Chondrocyte (in vitro differentiated cells): Measurements from ENCODE around the gene CLEC4F. TPM values are rescaled to one million over a fixed set of nuclear protein-coding genes. Genes with fewer than 3 reads are reported as not detected.
A peak's percentile ranks its signal among the peaks of the same experiment; 100 is the strongest.

Experiments used
- DNase-seq: peaks from one replicate; pipeline ENCODE4 v3.0.0; 2021; ENCODE audit warnings: mixed read lengths, low spot score
- H3K27ac Mint-ChIP-seq: one replicate; pipeline ENCODE4 v1.8.0; 2021; ENCODE audit warnings: mild to moderate bottlenecking, moderate library complexity, mixed read lengths; ENCODE audit not compliant: unreplicated experiment
- H3K27me3 Mint-ChIP-seq: 2 replicates; pipeline ENCODE4 v1.8.0; 2021; ENCODE audit warnings: low read depth, mixed read lengths
- H3K36me3 Mint-ChIP-seq: 2 replicates; pipeline ENCODE4 v1.8.0; 2021; ENCODE audit warnings: low read depth, mixed read lengths
- H3K4me1 Mint-ChIP-seq: 2 replicates; pipeline ENCODE4 v1.8.0; 2021; ENCODE audit warnings: low read depth, mild to moderate bottlenecking, mixed read lengths
- H3K4me3 Mint-ChIP-seq: one replicate; pipeline ENCODE4 v1.8.0; 2021; ENCODE audit warnings: mild to moderate bottlenecking, moderate library complexity, mixed read lengths; ENCODE audit not compliant: unreplicated experiment
- H3K9me3 Mint-ChIP-seq: 2 replicates; pipeline ENCODE4 v1.8.0; 2021; ENCODE audit warnings: low read depth, mixed read lengths
- total RNA-seq: library from RNA; stranded (reverse); gene quantifications from 3 replicates; pipeline ENCODE4 v1.2.1, GENCODE V29; 2021
- TF ChIP-seq, protein P1 (sequence below): fragments of 200-600 bp; sonication (generic); IDR thresholded peaks from 2 replicates; pipeline ENCODE4 v1.5.0; 2021; ENCODE audit warnings: antibody characterized with exemption, mild to moderate bottlenecking, moderate library complexity

CLEC4F gene
- total RNA-seq, 1 donor from 2014 or later = not detected

DNA sequence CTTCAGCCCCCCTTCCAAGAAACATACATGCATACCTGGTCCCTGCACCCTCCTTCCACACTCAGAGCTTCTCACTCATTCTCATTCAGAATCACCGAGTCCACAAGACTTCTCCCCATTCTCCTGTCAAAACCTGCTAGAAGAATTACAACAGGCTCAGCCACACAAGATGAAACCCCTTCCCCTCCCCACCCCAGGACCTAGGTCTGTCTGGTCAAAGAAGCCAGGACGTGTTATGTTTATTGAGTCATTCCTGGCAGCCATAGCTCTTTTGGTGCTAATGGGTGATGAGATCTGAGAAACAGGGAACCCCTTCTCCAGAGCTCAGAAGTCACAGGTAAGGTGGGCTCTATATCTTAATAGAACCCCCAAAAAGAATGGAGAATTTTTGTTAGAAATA is 50.9 kb downstream of the CLEC4F start:
- peaks cover 75% of the 10 kb centered on the region for H3K27me3 Mint-ChIP-seq
- H3K36me3 Mint-ChIP-seq = peaks cover 2% of the 10 kb centered on the region
- no peak overlapping the region for H3K4me3 Mint-ChIP-seq
- H3K9me3 Mint-ChIP-seq = no peaks in the 10 kb centered on the region
- no peak for DNase-seq
- H3K27ac Mint-ChIP-seq = no peak overlapping the region
- TF ChIP-seq, protein P1, sequence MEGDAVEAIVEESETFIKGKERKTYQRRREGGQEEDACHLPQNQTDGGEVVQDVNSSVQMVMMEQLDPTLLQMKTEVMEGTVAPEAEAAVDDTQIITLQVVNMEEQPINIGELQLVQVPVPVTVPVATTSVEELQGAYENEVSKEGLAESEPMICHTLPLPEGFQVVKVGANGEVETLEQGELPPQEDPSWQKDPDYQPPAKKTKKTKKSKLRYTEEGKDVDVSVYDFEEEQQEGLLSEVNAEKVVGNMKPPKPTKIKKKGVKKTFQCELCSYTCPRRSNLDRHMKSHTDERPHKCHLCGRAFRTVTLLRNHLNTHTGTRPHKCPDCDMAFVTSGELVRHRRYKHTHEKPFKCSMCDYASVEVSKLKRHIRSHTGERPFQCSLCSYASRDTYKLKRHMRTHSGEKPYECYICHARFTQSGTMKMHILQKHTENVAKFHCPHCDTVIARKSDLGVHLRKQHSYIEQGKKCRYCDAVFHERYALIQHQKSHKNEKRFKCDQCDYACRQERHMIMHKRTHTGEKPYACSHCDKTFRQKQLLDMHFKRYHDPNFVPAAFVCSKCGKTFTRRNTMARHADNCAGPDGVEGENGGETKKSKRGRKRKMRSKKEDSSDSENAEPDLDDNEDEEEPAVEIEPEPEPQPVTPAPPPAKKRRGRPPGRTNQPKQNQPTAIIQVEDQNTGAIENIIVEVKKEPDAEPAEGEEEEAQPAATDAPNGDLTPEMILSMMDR = no peak
- H3K4me1 Mint-ChIP-seq = peaks cover 8% of the 10 kb centered on the region

DNA sequence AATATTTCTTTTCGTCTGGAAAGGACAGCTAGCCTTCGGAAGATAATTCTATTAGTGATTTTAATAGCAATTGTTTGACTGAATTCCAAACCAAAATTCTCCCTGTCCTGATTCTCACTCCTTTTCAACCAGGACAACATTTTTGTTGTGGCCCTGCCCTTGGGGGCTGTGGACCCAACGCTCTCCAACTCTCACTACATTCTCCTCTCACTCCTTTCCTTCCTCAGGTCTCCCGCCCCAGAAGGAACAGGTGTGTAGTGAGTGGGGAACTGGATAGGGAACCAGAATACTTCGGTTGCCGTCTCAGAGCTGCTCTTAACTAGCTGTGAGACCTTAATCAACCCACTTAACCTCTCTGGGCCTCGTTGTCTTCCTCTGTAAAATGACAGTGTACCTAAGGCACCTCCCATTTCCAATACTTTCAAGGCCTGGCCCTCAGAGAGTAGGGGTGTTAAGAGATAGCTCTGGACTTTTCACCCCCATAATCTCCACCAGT is 51.8 kb downstream of the CLEC4F start:
- Mint-ChIP-seq H3K4me1 (peaks cover 8% of the 10 kb centered on the region), H3K36me3 (peaks cover under 1% of the 10 kb centered on the region), H3K27me3 (peaks cover 72% of the 10 kb centered on the region), H3K27ac (no peak overlapping the region), H3K9me3 (no peaks in the 10 kb centered on the region), H3K4me3 (peak overlapping the region; percentile 43)
- no peak for DNase-seq
- TF ChIP-seq, protein P1 = no peak

DNA sequence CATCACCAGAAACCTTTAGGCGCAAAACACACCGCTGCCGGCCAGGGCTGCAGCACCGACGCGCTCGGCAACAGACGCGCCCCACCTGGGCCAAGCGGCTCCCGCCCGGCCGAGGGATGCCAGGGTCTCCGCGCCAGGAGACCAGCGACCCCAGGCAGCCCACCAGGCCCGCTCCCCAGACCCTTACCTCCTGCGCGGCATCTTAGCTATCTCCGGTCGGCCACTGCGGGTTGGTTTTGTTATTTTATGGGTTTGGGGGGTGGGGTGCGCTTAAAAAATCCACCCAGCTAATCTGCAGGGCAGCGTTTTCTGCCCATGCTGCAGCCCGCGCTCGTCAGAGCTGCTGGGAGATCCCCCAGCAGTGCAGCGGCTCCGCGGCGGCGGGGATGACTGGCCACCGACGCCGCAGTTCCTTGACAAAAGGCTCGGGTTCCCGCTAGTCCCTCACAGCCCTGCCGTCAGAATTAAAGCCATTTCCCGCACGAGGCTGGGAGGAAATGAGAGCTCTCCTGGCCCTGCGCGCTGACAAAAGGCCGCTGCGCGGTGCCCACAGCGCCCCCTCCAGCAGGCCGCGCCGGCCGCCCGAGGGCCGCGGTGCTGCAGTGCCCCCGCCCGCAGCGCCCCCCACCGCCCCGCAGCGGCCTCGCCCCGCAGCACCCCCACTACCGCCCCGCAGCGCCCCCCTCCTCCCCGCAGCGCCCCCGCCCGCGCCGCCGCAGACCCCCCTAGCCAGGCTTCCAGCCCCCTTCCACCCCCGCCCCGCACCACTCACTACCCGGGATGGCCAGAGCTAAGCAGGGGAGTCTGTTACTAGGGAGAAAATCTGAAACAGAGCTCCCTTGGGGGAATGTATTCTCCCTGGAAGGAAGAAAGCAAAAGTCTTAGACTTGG is 52.5 kb downstream of the CLEC4F start, which contains the start of gene ADD2:
ADD2 (minus strand) TSS at position 502 of the 891 bp plus-strand sequence. CDS start 61,792 bp downstream, outside the sequence.
- no peak within 1 kb of the TSS for H3K27ac Mint-ChIP-seq
- peak within 1 kb of the TSS; percentile 61 for H3K4me3 Mint-ChIP-seq
- H3K4me1 Mint-ChIP-seq = peaks cover 8% of the 10 kb centered on the region
- DNase-seq = no peak
- no peaks in the 10 kb centered on the region for H3K9me3 Mint-ChIP-seq
- peaks cover 69% of the 10 kb centered on the region for H3K27me3 Mint-ChIP-seq
- H3K36me3 Mint-ChIP-seq = no peaks in the 10 kb centered on the region
- TF ChIP-seq, protein P1 = peak; percentile 61

DNA sequence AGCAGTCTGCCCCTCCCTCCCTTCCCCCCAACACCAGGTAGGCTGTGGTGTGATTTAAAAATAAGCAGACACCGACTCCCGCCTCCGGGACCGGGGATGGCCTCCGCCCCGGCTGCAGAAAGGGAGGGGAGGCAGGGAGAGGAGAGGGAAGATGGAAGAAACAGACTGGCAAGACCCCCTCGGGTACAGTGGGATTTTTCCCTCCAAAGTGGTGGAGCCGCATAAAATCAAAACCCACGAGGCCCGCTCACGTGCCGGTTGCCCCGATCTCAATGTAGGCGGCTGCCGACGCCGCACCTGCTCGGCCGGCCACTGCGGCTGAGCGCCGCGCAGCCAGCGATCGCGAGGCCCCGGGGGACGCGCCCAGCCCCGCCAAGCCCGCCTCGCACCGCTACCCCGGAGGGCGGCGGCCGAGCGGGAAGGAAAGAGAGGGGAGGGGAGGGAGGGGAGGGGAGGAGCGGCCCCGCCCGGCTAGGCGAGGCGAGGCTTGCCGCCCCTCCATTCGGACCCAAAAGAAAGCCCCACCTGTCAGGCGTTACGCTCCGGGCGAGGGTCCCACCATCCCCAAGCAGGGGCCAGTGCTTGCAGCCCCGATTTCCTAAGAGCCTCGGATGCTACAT is 53.2 kb downstream of the CLEC4F start:
- H3K36me3 Mint-ChIP-seq = no peaks in the 10 kb centered on the region
- peaks cover 8% of the 10 kb centered on the region for H3K4me1 Mint-ChIP-seq
- H3K9me3 Mint-ChIP-seq = no peaks in the 10 kb centered on the region
- H3K4me3 Mint-ChIP-seq = no peak overlapping the region
- TF ChIP-seq, protein P1 = no peak
- no peak overlapping the region for H3K27ac Mint-ChIP-seq
- H3K27me3 Mint-ChIP-seq = peaks cover 62% of the 10 kb centered on the region
- DNase-seq = no peak

DNA sequence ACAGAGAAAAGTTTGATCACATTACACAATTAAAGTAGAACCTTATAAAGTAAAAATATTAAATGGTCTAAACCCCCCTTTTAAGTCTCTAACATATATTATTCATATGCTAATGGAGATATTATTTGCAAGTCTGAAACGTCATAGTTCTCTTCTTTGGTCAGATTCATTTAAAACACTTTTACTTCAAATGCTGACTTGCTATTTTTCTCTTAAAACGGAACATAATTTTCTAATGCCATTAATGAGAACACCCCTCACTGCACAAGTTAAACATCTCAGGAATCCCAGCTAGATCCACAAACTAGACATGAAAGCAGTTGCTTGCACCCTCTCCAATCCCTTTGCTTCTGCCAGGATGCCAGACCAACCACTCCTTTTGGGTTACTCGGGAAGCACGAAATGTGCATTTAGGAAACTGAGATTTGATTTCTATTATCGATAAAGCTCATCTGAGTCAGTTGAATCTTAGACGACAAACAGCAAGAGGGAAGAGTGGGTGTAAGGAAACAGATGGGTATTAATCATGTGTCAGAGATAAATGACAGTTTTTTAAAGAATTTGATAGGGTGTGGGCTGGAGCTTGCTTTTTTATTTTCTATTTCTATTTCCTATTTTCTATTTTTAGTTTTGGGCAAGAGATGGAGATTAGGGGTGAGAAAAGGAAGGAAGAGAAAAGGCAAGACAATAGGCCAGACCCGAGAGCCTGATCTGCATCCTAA is 53.9 kb downstream of the CLEC4F start:
- H3K27ac Mint-ChIP-seq = no peak overlapping the region
- no peak for DNase-seq
- H3K36me3 Mint-ChIP-seq = no peaks in the 10 kb centered on the region
- no peaks in the 10 kb centered on the region for H3K9me3 Mint-ChIP-seq
- no peak overlapping the region for H3K4me3 Mint-ChIP-seq
- TF ChIP-seq, protein P1 = no peak
- peaks cover 8% of the 10 kb centered on the region for H3K4me1 Mint-ChIP-seq
- peaks cover 60% of the 10 kb centered on the region for H3K27me3 Mint-ChIP-seq
